Measurements from ENCODE around the gene CD19. TPM values are rescaled to one million over a fixed set of nuclear protein-coding genes. Genes with fewer than 3 reads are reported as not detected.

Gene CD19
- total and polyA plus RNA-seq, 10 of the 15 experiments (the other 5 are each of a cell fraction or from before 2014, with no cell fraction given) = 1.2 to 125 (median 77.2) TPM

GRCh38 chr16:28923652-28924398, 7.9 kb upstream of the CD19 start (continued):
- TF ChIP-seq PAX5 (IDR thresholded peaks at IDR 0.05; ENCODE audit: borderline replicate concordance, low read depth, low read length) (no peak; the same call in 1 of the 2 replicates), IRF3 (IDR thresholded peaks at IDR 0.05) (no peak), CEBPZ (IDR thresholded peaks at IDR 0.05; ENCODE audit: low read depth, low read length) (no peak)

GRCh38 chr16:28924399-28924761, 7.4 kb upstream of the CD19 start:
- Histone ChIP-seq H3K4me1 (ENCODE audit: control insufficient read depth, insufficient read depth, low read length) (peaks cover 14% of the 10 kb centered on the region), H3K9ac (ENCODE audit: control insufficient read depth, insufficient read depth, low read length) (peak overlapping the region; percentile 35), H4K20me1 (ENCODE audit: control insufficient read depth, insufficient read depth) (no peaks in the 10 kb centered on the region), H3K27me3 (replicated peaks in 1 of 2; ENCODE audit: control insufficient read depth in 2 of 2, insufficient read depth in 2 of 2, low read length in 1 of 2) (no peaks in the 10 kb centered on the region), H3K9me3 (replicated peaks; ENCODE audit: control insufficient read depth, insufficient read depth, low read length) (no peaks in the 10 kb centered on the region), H3K4me3 (peak overlapping the region; percentile 92), H3K27ac (ENCODE audit: control insufficient read depth, insufficient read depth) (peak overlapping the region; percentile 99), H2AFZ (ENCODE audit: control insufficient read depth, low read depth, low read length) (peak overlapping the region; percentile 63), H3K79me2 (ENCODE audit: control insufficient read depth, insufficient read depth, low read length) (no peaks in the 10 kb centered on the region), H3K4me2 (ENCODE audit: control insufficient read depth, insufficient read depth) (peak overlapping the region; percentile 73), H3K36me3 (ENCODE audit: control insufficient read depth in 2 of 2, insufficient read depth in 2 of 2, low read length in 1 of 2) (peaks cover 0 to 5% of the 10 kb centered on the region in 2 experiments; a peak in 3 of 4 replicates)
- no TSS peak for BruUV-seq (replicated peaks)
- FAIRE-seq (no peak), DNase-seq (ENCODE audit: low read depth, low spot score) (no peak), ATAC-seq (no peak)
- in situ Hi-C loops (cut with MboI) = no loop called here
- WGBS (ENCODE audit: insufficient coverage, insufficient replicate concordance, low lambda C conversion rate, missing lambda C conversion rate) = 0% methylated on average over 11 of the region's 15 CpGs
- intact Hi-C loops (cut with micrococcal nuclease; ENCODE audit: unreplicated experiment) = loop anchor here (2.0 to 10.0 kb wide), 4 partner anchors 20 to 430 kb away; partner anchors contain the start of genes APOBR, CLN3 and TUFM
- ChIA-PET POLR2A (interaction anchor here (0.5 to 5.1 kb wide), 15 partner anchors 8 to 102 kb away, joined by 3 to 39 read pairs (median 5); partner anchors contain the start of genes ATXN2L, CD19, NFATC2IP and SH2B1), CTCF (interaction anchor here (0.5 to 6.4 kb wide), 8 partner anchors 9 to 1574 kb away, joined by 3 to 76 read pairs (median 6); partner anchors contain the start of gene SH2B1), SMC1A (ENCODE audit: uncharacterized antibody, unreplicated experiment) (interaction anchor here (0.8 to 5.8 kb wide), 15 partner anchors 8 to 78 kb away, joined by 3 to 58 read pairs (median 7); partner anchors contain the start of genes CD19, NFATC2IP, SH2B1 and TUFM), RAD21 (ENCODE audit: unreplicated experiment) (interaction anchor here (0.9 to 2.5 kb wide), 13 partner anchors 8 to 102 kb away, joined by 3 to 32 read pairs (median 7); partner anchors contain the start of genes ATXN2L, CD19, NFATC2IP and SH2B1)
- TF ChIP-seq NFXL1 (IDR thresholded peaks at IDR 0.05; ENCODE audit: borderline replicate concordance) = no peak
- peak; percentile 87 for TF ChIP-seq LARP7 (IDR thresholded peaks at IDR 0.05)
- peak; percentile 71; the same call in 1 of the 2 replicates for TF ChIP-seq ZNF217 (IDR thresholded peaks at IDR 0.05)
- peak; percentile 20 for TF ChIP-seq DPF2 (IDR thresholded peaks at IDR 0.05)
- peak; percentile 97 for TF ChIP-seq SMARCA5 (IDR thresholded peaks at IDR 0.05)
- no peak for TF ChIP-seq SUPT20H (IDR thresholded peaks at IDR 0.05; ENCODE audit: borderline replicate concordance, control insufficient read depth, low read depth, low read length)
- TF ChIP-seq ZNF687 (IDR thresholded peaks at IDR 0.05) = 0 out of 2 replicates have a peak, but pooled peaks have one; percentile 28
- TF ChIP-seq SREBF2 (IDR thresholded peaks at IDR 0.05; ENCODE audit: low read length) = no peak
- TF ChIP-seq ZNF384 (IDR thresholded peaks at IDR 0.05; ENCODE audit: borderline replicate concordance, low read depth, low read length) = no peak

All from GM12878 (cell line).